HUES48 (cell line): ENCODE results near the gene NFILZ.

Experiments used
- H3K27ac ChIP-seq: one replicate; pipeline ENCODE4 v1.7.0; 2013; ENCODE audit warnings: low read depth, low read length, inconsistent platforms
- H3K27me3 ChIP-seq: 2 replicates; pipeline ENCODE4 v1.6.1; 2013; ENCODE audit warnings: mild to moderate bottlenecking, low read length; ENCODE audit not compliant: control insufficient read depth, insufficient read depth
- H3K36me3 ChIP-seq: 2 replicates; pipeline ENCODE4 v1.6.1; 2013; ENCODE audit warnings: low read length; ENCODE audit not compliant: control insufficient read depth, insufficient read depth
- H3K4me1 ChIP-seq: 2 replicates; pipeline ENCODE4 v1.6.1; 2013; ENCODE audit warnings: mild to moderate bottlenecking, low read length; ENCODE audit not compliant: control insufficient read depth, insufficient read depth
- H3K4me3 ChIP-seq: 2 replicates; pipeline ENCODE4 v1.5.1; 2013; ENCODE audit warnings: mild to moderate bottlenecking, low read depth, low read length
- H3K9ac ChIP-seq: 2 replicates; pipeline ENCODE4 v1.6.1; 2013; ENCODE audit warnings: mild to moderate bottlenecking, low read depth, low read length, moderate library complexity
- H3K9me3 ChIP-seq: 2 replicates; pipeline ENCODE4 v1.6.1; 2013; ENCODE audit warnings: low read length; ENCODE audit not compliant: control insufficient read depth, insufficient read depth

NFILZ gene

GRCh38 chr19:8665468-8666213 lies 35.2 kb downstream of the NFILZ start:
- no peaks in the 10 kb centered on the region for H3K4me1 ChIP-seq

GRCh38 chr19:8666814-8667405 lies 36.5 kb downstream of the NFILZ start:
- H3K27ac ChIP-seq = no peak overlapping the region
- no peaks in the 10 kb centered on the region for H3K4me1 ChIP-seq
- no peaks in the 10 kb centered on the region for H3K36me3 ChIP-seq
- H3K9ac ChIP-seq = no peak overlapping the region
- H3K4me3 ChIP-seq = no peak overlapping the region
- no peaks in the 10 kb centered on the region for H3K27me3 ChIP-seq
- H3K9me3 ChIP-seq = 0 out of 2 replicates have a peak, but pooled peaks cover 2% of the 10 kb centered on the region

More at GRCh38 chr19:8665468-8666213, 35.2 kb downstream of the NFILZ start:
- H3K4me3 ChIP-seq = no peak overlapping the region
- no peak overlapping the region for H3K9ac ChIP-seq
- no peaks in the 10 kb centered on the region for H3K27me3 ChIP-seq
- H3K27ac ChIP-seq = no peak overlapping the region
- no peaks in the 10 kb centered on the region for H3K9me3 ChIP-seq
- no peaks in the 10 kb centered on the region for H3K36me3 ChIP-seq

GRCh38 chr19:8673276-8673891 lies 43.0 kb downstream of the NFILZ start:
- H3K27me3 ChIP-seq = no peaks in the 10 kb centered on the region
- no peaks in the 10 kb centered on the region for H3K4me1 ChIP-seq
- H3K4me3 ChIP-seq = no peak overlapping the region
- H3K36me3 ChIP-seq = no peaks in the 10 kb centered on the region
- no peak overlapping the region for H3K27ac ChIP-seq
- peaks cover 32% of the 10 kb centered on the region for H3K9me3 ChIP-seq
- H3K9ac ChIP-seq = no peak overlapping the region

- no peaks in the 10 kb centered on the region for H3K4me1 ChIP-seq
- peaks cover 43% of the 10 kb centered on the region for H3K9me3 ChIP-seq
Observed at GRCh38 chr19:8675066-8675465, 44.6 kb downstream of the NFILZ start.

GRCh38 chr19:8678244-8678807 lies 47.9 kb downstream of the NFILZ start:
- H3K4me3 ChIP-seq = no peak overlapping the region
- H3K27ac ChIP-seq = no peak overlapping the region
- H3K4me1 ChIP-seq = no peaks in the 10 kb centered on the region
- H3K27me3 ChIP-seq = no peaks in the 10 kb centered on the region
- H3K9me3 ChIP-seq = peaks cover 58% of the 10 kb centered on the region
- H3K9ac ChIP-seq = no peak overlapping the region
- no peaks in the 10 kb centered on the region for H3K36me3 ChIP-seq

More at GRCh38 chr19:8675066-8675465, 44.6 kb downstream of the NFILZ start:
- Histone ChIP-seq H3K27ac (no peak overlapping the region), H3K4me3 (no peak overlapping the region), H3K27me3 (no peaks in the 10 kb centered on the region), H3K36me3 (no peaks in the 10 kb centered on the region), H3K9ac (no peak overlapping the region)
